Thymus (tissue), 11 donors: ENCODE results near the gene SPEM1. TPM values are rescaled to one million over a fixed set of nuclear protein-coding genes. Genes with fewer than 3 reads are reported as not detected.

Experiments used
- DNase-seq, 9 donors: peaks; one replicate each; pipeline ENCODE4 v3.0.0-alpha.2; 2013; ENCODE audit warnings: low spot score in 9 of 9, low read depth in 6 of 9, missing footprints in 1 of 9
- H3K27ac ChIP-seq, 2 donors: one replicate each; pipeline ENCODE4 v1.5.1; 2013; ENCODE audit warnings: control low read depth in 1 of 2, low read depth in 1 of 2, low read length in 1 of 2, mild to moderate bottlenecking in 1 of 2, moderate library complexity in 1 of 2
- H3K27me3 ChIP-seq, 2 donors: one replicate each; pipeline ENCODE4 v1.5.1; 2013; ENCODE audit warnings: low read length in 1 of 2; ENCODE audit not compliant: control insufficient read depth in 2 of 2, insufficient read depth in 1 of 2
- H3K36me3 ChIP-seq, 2 donors: one replicate each; pipeline ENCODE4 v1.5.1; 2013; ENCODE audit warnings: low read length in 1 of 2, mild to moderate bottlenecking in 1 of 2, moderate library complexity in 1 of 2; ENCODE audit not compliant: control insufficient read depth in 2 of 2, insufficient read depth in 2 of 2
- H3K4me1 ChIP-seq, 2 donors: one replicate each; pipeline ENCODE4 v1.5.1; 2013; ENCODE audit warnings: low read length in 2 of 2; ENCODE audit not compliant: control insufficient read depth in 2 of 2, insufficient read depth in 2 of 2
- H3K4me3 ChIP-seq, 2 donors: one replicate each; pipeline ENCODE4 v1.5.1; 2013; ENCODE audit warnings: low read length in 2 of 2, control low read depth in 1 of 2, mild to moderate bottlenecking in 1 of 2
- H3K9me3 ChIP-seq, 2 donors: one replicate each; pipeline ENCODE4 v1.5.1; 2013; ENCODE audit warnings: low read length in 1 of 2, mild to moderate bottlenecking in 1 of 2; ENCODE audit not compliant: control insufficient read depth in 2 of 2, insufficient read depth in 1 of 2
- WGBS: extraction: QIAGEN DNeasy Blood & Tissue Kit; methylation state at CpG from one replicate; pipeline ENCODE4 v1.1.7; 2013; 5-methylcytosine and 5-hydroxymethylcytosine counted together
- polyA plus RNA-seq: library from polyadenylated mRNA; stranded (reverse); fragments of 200-250 nt; gene quantifications from one replicate; pipeline ENCODE4 v1.2.3, GENCODE V29; 2013
- total RNA-seq: library from RNA; stranded (reverse); fragments of 120-200 nt; gene quantifications from one replicate; pipeline ENCODE4 v1.2.4, GENCODE V29; 2013
- donor health status: healthy.

The SPEM1 gene
- total and polyA plus RNA-seq, 2 donors: not detected

- Histone ChIP-seq H3K4me1 (peaks cover 26 to 58% of the 10 kb centered on the region in 2 donors), H3K27ac (peak overlapping the region; percentile 55 to 74), H3K4me3 (peak overlapping the region; percentile 39 to 75), H3K36me3 (no peaks in the 10 kb centered on the region), H3K27me3 (peaks cover 47 to 60% of the 10 kb centered on the region in 2 donors), H3K9me3 (no peaks in the 10 kb centered on the region)
- WGBS: 21% methylated on average over 92 of the region's 92 CpGs
- peak in 8 of 9 donors; percentile 43 to 90 (median 76) for DNase-seq
Observed at GRCh38 chr17:7436556-7437368, 16.6 kb downstream of the SPEM1 start.

- H3K9me3 ChIP-seq: no peaks in the 10 kb centered on the region
- no peaks in the 10 kb centered on the region for H3K36me3 ChIP-seq
- no peak for DNase-seq
- peaks cover 26 to 58% of the 10 kb centered on the region in 2 donors for H3K4me1 ChIP-seq
- 50% methylated on average over 31 of the region's 31 CpGs for WGBS
- H3K27ac ChIP-seq: no peak overlapping the region
- H3K27me3 ChIP-seq: peaks cover 49 to 66% of the 10 kb centered on the region in 2 donors
- peak overlapping the region; percentile 6 to 39 for H3K4me3 ChIP-seq
Observed at GRCh38 chr17:7437369-7437863, 17.3 kb downstream of the SPEM1 start.

GRCh38 chr17:7437950-7438614, 18.0 kb downstream of the SPEM1 start:
- peaks cover 52 to 73% of the 10 kb centered on the region in 2 donors for H3K27me3 ChIP-seq
- no peaks in the 10 kb centered on the region for H3K9me3 ChIP-seq
- peak overlapping the region; percentile 19 to 43 for H3K4me3 ChIP-seq
- WGBS: 12% methylated on average over 48 of the region's 48 CpGs
- DNase-seq: peak in 3 of 9 donors; percentile 39 to 66 (median 45)
- no peak overlapping the region for H3K27ac ChIP-seq
- H3K36me3 ChIP-seq: no peaks in the 10 kb centered on the region
- peaks cover 26 to 58% of the 10 kb centered on the region in 2 donors for H3K4me1 ChIP-seq

- no peak for DNase-seq
- H3K27me3 ChIP-seq: peaks cover 56 to 81% of the 10 kb centered on the region in 2 donors
- no peaks in the 10 kb centered on the region for H3K36me3 ChIP-seq
- 50% methylated on average over 11 of the region's 11 CpGs for WGBS
- H3K9me3 ChIP-seq: no peaks in the 10 kb centered on the region
- peak overlapping the region; percentile 19 to 43 for H3K4me3 ChIP-seq
- peaks cover 26 to 58% of the 10 kb centered on the region in 2 donors for H3K4me1 ChIP-seq
- no peak overlapping the region for H3K27ac ChIP-seq
Observed at GRCh38 chr17:7438656-7439460, 18.7 kb downstream of the SPEM1 start.

- DNase-seq: no peak
- H3K4me3 ChIP-seq: peak within 1 kb of the TSS; percentile 25 to 43
- peaks cover 60 to 88% of the 10 kb centered on the region in 2 donors for H3K27me3 ChIP-seq
- no peaks in the 10 kb centered on the region for H3K36me3 ChIP-seq
- peaks cover 33 to 64% of the 10 kb centered on the region in 2 donors for H3K4me1 ChIP-seq
- no peak within 1 kb of the TSS for H3K27ac ChIP-seq
- 5% methylated on average over 50 of the region's 50 CpGs for WGBS
- no peaks in the 10 kb centered on the region for H3K9me3 ChIP-seq
Observed at GRCh38 chr17:7439462-7440112, 19.5 kb downstream of the SPEM1 start, which contains the start of gene FGF11. Gene FGF11 (plus strand): TSS chr17:7439512. CDS start chr17:7439621, 109 bp downstream.

- no peak overlapping the region for H3K27ac ChIP-seq
- peaks cover 64 to 95% of the 10 kb centered on the region in 2 donors for H3K27me3 ChIP-seq
- DNase-seq: peak in 2 of 9 donors; percentile 21 to 38
- H3K36me3 ChIP-seq: no peaks in the 10 kb centered on the region
- peak overlapping the region; percentile 25 for H3K4me3 ChIP-seq
- H3K4me1 ChIP-seq: peaks cover 40 to 70% of the 10 kb centered on the region in 2 donors
- WGBS: 2% methylated on average over 46 of the region's 46 CpGs
- H3K9me3 ChIP-seq: peaks cover 0 to 3% of the 10 kb centered on the region in 2 donors
Observed at GRCh38 chr17:7440113-7440833, 20.1 kb downstream of the SPEM1 start.

GRCh38 chr17:7440834-7441195, 20.7 kb downstream of the SPEM1 start:
- no peak overlapping the region for H3K27ac ChIP-seq
- H3K27me3 ChIP-seq: peaks cover 65 to 99% of the 10 kb centered on the region in 2 donors
- H3K9me3 ChIP-seq: peaks cover 0 to 7% of the 10 kb centered on the region in 2 donors
- H3K4me3 ChIP-seq: peak overlapping the region in 1 of 2 donors; percentile 25
- WGBS: 8% methylated on average over 12 of the region's 12 CpGs
- H3K36me3 ChIP-seq: no peaks in the 10 kb centered on the region
- peaks cover 43 to 70% of the 10 kb centered on the region in 2 donors for H3K4me1 ChIP-seq
- DNase-seq: peak in 1 of 9 donors; percentile 12

- peaks cover 65 to 99% of the 10 kb centered on the region in 2 donors for H3K27me3 ChIP-seq
- WGBS: 93% methylated on average over 7 of the region's 7 CpGs
- peaks cover 0 to 7% of the 10 kb centered on the region in 2 donors for H3K9me3 ChIP-seq
- DNase-seq: no peak
- no peak overlapping the region for H3K4me3 ChIP-seq
- H3K36me3 ChIP-seq: no peaks in the 10 kb centered on the region
- peaks cover 40 to 70% of the 10 kb centered on the region in 2 donors for H3K4me1 ChIP-seq
- no peak overlapping the region for H3K27ac ChIP-seq
Observed at GRCh38 chr17:7441266-7441665, 21.1 kb downstream of the SPEM1 start.
